Spleen (tissue), 11 donors: ENCODE data around the gene IL1RAPL1. TPM values are rescaled to one million over a fixed set of nuclear protein-coding genes. Genes with fewer than 3 reads are reported as not detected.

ENCODE experiments used
- DNase-seq: peaks from one replicate; pipeline ENCODE4 v3.0.0-alpha.2; 2020
- H3K27ac ChIP-seq, 8 donors: fragments of 200-600 bp; sonication (generic) in 7 of 8; 1 replicate in 4 of 8; 2 replicates in 4 of 8; pipeline versions ENCODE4 v1.5.0 to v1.8.0; 2016 to 2021; ENCODE audit warnings: inconsistent platforms in 4 of 8, mild to moderate bottlenecking in 4 of 8, moderate library complexity in 1 of 8
- H3K27me3 ChIP-seq, 7 donors: fragments of 200-600 bp; sonication (generic) in 6 of 7; replicated peaks in 1 of 7; 1 replicate in 4 of 7; 2 replicates in 3 of 7; pipeline versions ENCODE4 v1.5.0 to v1.8.0; 2016 to 2021; ENCODE audit warnings: inconsistent platforms in 3 of 7, mild to moderate bottlenecking in 1 of 7
- H3K36me3 ChIP-seq, 6 donors: fragments of 200-600 bp; sonication (generic) in 5 of 6; 1 replicate in 4 of 6; 2 replicates in 2 of 6; pipeline versions ENCODE4 v1.5.0 to v1.8.0; 2016 to 2021; ENCODE audit warnings: inconsistent platforms in 2 of 6
- H3K4me1 ChIP-seq, 6 donors: fragments of 200-600 bp; sonication (generic) in 5 of 6; 1 replicate in 3 of 6; 2 replicates in 3 of 6; pipeline versions ENCODE4 v1.5.0 to v1.8.0; 2016 to 2021; ENCODE audit warnings: inconsistent platforms in 3 of 6
- H3K4me3 ChIP-seq, 8 donors: fragments of 200-600 bp; sonication (generic) in 7 of 8; 1 replicate in 4 of 8; 2 replicates in 4 of 8; pipeline versions ENCODE4 v1.5.0 to v1.8.0; 2016 to 2021; ENCODE audit warnings: inconsistent platforms in 4 of 8, mild to moderate bottlenecking in 4 of 8, moderate library complexity in 2 of 8
- H3K9me3 ChIP-seq, 8 donors: fragments of 200-600 bp; sonication (generic) in 7 of 8; 1 replicate in 4 of 8; 2 replicates in 4 of 8; pipeline versions ENCODE4 v1.5.0 to v1.8.0; 2016 to 2021; ENCODE audit warnings: inconsistent platforms in 4 of 8
- POLR2A ChIP-seq, 3 donors: fragments of 450-650 bp; IDR thresholded peaks; one replicate each; pipeline ENCODE4 v1.5.1; 2017; ENCODE audit warnings: antibody characterized with exemption in 3 of 3, mild to moderate bottlenecking in 1 of 3
- POLR2AphosphoS5 ChIP-seq, 3 donors: sonication (generic); formaldehyde crosslinking; IDR thresholded peaks; one replicate each; pipeline ENCODE4 v1.5.1; 2017; ENCODE audit warnings: antibody characterized with exemption in 3 of 3
- WGBS, 5 donors: extraction: QIAGEN DNeasy Blood & Tissue Kit in 3 of 5; methylation state at CpG; one replicate each; pipeline versions ENCODE4 v1.1.5 to v1.1.7; 2013 to 2018; 5-methylcytosine and 5-hydroxymethylcytosine counted together
- intact Hi-C: fragments of 100-400 bp; cut with DNase I; formaldehyde crosslinking; loops from one replicate; pipeline ENCODE4 v1.15.0; 2023; ENCODE audit warnings: low total_unique reads
- polyA plus RNA-seq, 3 donors: library from polyadenylated mRNA; stranded (reverse); fragments of 200-250 nt; gene quantifications; one replicate each; pipeline ENCODE4 v1.2.1, GENCODE V29; 2013
- total RNA-seq, 7 donors: library from RNA; depleted of rRNA in 3 of 7; stranded (reverse); fragments of >200 nt in 3 of 7; fragmentation: NEBNext Ultra II Directional in 4 of 7; extraction: Animal tissue kit (Norgen Biotek cat#: 25700) in 4 of 7; gene quantifications; one replicate each; pipeline versions ENCODE4 v1.1.0 to v1.2.1, GENCODE V29; 2016 to 2021
- TF ChIP-seq, protein P1 (sequence below), 11 experiments: fragments of 200-600 bp in 7 of 11; fragments of 450-650 bp in 4 of 11; sonication (generic) in 4 of 11; IDR thresholded peaks in 8 of 11; conservative IDR thresholded peaks in 3 of 11; 1 replicate in 7 of 11; 2 replicates in 4 of 11; pipeline versions ENCODE4 v1.4.0 to v1.8.0; 2016 to 2021; ENCODE audit warnings: antibody characterized with exemption in 11 of 11, inconsistent platforms in 4 of 11, mild to moderate bottlenecking in 1 of 11
- donor health status: healthy with polysubstance abuse.
- donor health status: DM: no; HTN: no; CAD: no; lungs with moderate emphysema.
- donor health status: DM: no; HTN: no; CAD: no.
- donor health status: Bipolar disorder and iron deficiency.
- donor health status: healthy.
- donor health status: DM: no; HTN: no; CAD: no.
- donor health status: DM: yes; HTN: yes; CAD: no.

Gene IL1RAPL1
- total and polyA plus RNA-seq, 10 donors: 0.03 to 0.19 TPM; not detected in 8

DNA sequence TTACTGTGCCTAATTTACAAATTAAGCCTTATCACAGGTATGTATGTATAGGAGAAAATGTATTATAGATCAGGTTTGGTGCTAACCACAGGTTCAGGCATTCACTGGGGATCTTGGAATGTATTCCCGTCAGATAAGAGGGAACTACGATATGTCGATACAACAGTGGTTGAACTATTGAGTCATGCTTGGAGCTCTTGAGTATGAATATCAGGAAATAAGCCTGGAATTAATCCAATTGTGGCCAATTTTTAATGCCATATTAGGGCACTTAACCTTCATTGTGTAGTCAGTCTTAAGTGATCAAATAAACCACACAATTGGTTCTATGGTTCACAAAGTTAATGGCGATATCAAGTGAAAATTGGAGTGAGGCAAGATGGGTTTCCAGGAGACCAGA, 556.5 kb downstream of the IL1RAPL1 start:
- TF ChIP-seq POLR2A (IDR thresholded peaks at IDR 0.05) (no peak), POLR2AphosphoS5 (IDR thresholded peaks at IDR 0.05) (no peak)
- TF ChIP-seq, protein P1, sequence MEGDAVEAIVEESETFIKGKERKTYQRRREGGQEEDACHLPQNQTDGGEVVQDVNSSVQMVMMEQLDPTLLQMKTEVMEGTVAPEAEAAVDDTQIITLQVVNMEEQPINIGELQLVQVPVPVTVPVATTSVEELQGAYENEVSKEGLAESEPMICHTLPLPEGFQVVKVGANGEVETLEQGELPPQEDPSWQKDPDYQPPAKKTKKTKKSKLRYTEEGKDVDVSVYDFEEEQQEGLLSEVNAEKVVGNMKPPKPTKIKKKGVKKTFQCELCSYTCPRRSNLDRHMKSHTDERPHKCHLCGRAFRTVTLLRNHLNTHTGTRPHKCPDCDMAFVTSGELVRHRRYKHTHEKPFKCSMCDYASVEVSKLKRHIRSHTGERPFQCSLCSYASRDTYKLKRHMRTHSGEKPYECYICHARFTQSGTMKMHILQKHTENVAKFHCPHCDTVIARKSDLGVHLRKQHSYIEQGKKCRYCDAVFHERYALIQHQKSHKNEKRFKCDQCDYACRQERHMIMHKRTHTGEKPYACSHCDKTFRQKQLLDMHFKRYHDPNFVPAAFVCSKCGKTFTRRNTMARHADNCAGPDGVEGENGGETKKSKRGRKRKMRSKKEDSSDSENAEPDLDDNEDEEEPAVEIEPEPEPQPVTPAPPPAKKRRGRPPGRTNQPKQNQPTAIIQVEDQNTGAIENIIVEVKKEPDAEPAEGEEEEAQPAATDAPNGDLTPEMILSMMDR (IDR thresholded peaks at IDR 0.05 in 8 of 11, conservative IDR thresholded peaks at IDR 0.05 in 3 of 11): no peak
- no peak for DNase-seq
- Histone ChIP-seq H3K4me3 (no peak overlapping the region), H3K36me3 (no peaks in the 10 kb centered on the region), H3K27ac (no peak overlapping the region), H3K9me3 (no peaks in the 10 kb centered on the region), H3K27me3 (no peaks in the 10 kb centered on the region), H3K4me1 (no peaks in the 10 kb centered on the region)
- intact Hi-C loops: no loop called here
- WGBS, 5 donors: 89 to 96% (median 94%) methylated on average over 4 of the region's 4 CpGs

DNA sequence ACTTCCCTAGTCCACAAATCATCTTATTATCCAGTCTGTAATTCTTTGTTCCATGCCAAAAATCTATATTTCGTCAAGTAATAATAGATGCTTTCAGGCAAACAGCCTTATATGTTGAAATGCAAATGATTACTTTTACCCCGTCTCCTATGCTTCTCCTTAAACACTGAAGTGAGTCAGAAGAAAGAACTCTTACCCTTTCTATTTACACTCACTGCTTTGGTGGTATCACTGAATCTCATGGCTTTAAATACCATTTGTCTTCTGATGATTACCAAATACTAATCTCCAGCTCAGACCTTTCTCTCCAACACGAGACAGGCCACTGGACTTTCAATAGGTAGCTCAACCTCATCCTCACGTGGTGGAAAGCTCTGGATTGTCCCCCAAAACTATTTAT, 558.1 kb downstream of the IL1RAPL1 start:
- DNase-seq: no peak
- H3K4me1 ChIP-seq: no peaks in the 10 kb centered on the region
- TF ChIP-seq, protein P1 (IDR thresholded peaks at IDR 0.05 in 8 of 11, conservative IDR thresholded peaks at IDR 0.05 in 3 of 11): no peak
- TF ChIP-seq POLR2A (IDR thresholded peaks at IDR 0.05): no peak
- no peak for TF ChIP-seq POLR2AphosphoS5 (IDR thresholded peaks at IDR 0.05)
- no peaks in the 10 kb centered on the region for H3K36me3 ChIP-seq
- no peaks in the 10 kb centered on the region for H3K27me3 ChIP-seq
- H3K27ac ChIP-seq: no peak overlapping the region
- H3K4me3 ChIP-seq: no peak overlapping the region
- intact Hi-C loops: no loop called here
- no peaks in the 10 kb centered on the region for H3K9me3 ChIP-seq
- 45 to 67% (median 56%) methylated on average over 4 of the region's 4 CpGs for WGBS, 5 donors

DNA sequence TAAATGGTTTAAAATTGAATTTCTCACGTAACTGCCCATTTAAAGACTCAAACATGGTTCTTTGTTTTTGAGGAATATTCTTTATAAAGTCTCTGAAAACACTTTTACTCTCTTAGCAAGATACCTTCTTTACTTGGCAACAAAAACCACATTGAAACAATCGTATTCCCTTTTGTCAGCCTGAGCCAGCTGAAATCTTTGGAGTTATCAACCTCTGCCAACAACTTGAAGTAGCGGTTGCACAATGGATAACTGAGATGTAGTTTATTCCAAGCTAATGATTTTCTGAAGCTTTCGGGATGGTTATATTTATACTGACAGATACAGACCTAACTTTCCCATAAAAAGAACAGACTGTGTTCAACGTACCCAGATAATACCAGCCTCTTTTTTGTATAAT, 561.3 kb downstream of the IL1RAPL1 start:
- H3K27ac ChIP-seq: no peak overlapping the region
- H3K4me3 ChIP-seq: no peak overlapping the region
- DNase-seq: no peak
- no peaks in the 10 kb centered on the region for H3K36me3 ChIP-seq
- intact Hi-C loops: no loop called here
- 70 to 88% (median 74%) methylated on average over 5 of the region's 5 CpGs for WGBS, 5 donors
- H3K4me1 ChIP-seq: no peaks in the 10 kb centered on the region
- peaks cover 0 to 5% (median 0%) of the 10 kb centered on the region in 8 donors for H3K9me3 ChIP-seq
- no peaks in the 10 kb centered on the region for H3K27me3 ChIP-seq
- TF ChIP-seq POLR2AphosphoS5 (IDR thresholded peaks at IDR 0.05) (no peak), POLR2A (IDR thresholded peaks at IDR 0.05) (no peak)
- TF ChIP-seq, protein P1 (IDR thresholded peaks at IDR 0.05 in 8 of 11, conservative IDR thresholded peaks at IDR 0.05 in 3 of 11): no peak

DNA sequence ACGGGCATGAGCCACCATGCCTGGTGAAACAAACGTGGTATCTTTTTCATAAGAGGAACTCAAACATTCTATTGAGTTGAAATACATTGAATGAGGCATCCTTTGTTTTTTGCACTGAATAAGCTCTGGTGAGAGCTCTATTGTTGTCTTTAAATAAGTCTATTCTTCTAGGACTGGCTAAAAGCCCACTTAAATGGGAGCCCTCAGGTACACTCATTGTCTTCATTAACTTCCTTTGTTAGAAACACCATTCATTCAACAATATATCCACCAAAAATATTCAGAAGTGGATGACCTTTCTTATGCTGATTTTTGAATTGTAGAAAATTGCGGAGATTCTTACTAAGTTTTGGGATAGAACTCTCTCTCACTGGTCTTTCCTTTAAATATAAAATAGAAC, 568.0 kb downstream of the IL1RAPL1 start:
- no peaks in the 10 kb centered on the region for H3K27me3 ChIP-seq
- peaks cover 0 to 5% (median 0%) of the 10 kb centered on the region in 8 donors for H3K9me3 ChIP-seq
- H3K4me1 ChIP-seq: no peaks in the 10 kb centered on the region
- intact Hi-C loops: no loop called here
- WGBS, 5 donors: 60 to 80% (median 67%) methylated on average over 2 to 3 of the region's 3 CpGs
- no peak for TF ChIP-seq POLR2AphosphoS5 (IDR thresholded peaks at IDR 0.05)
- no peak for TF ChIP-seq POLR2A (IDR thresholded peaks at IDR 0.05)
- TF ChIP-seq, protein P1 (IDR thresholded peaks at IDR 0.05 in 8 of 11, conservative IDR thresholded peaks at IDR 0.05 in 3 of 11): no peak
- H3K27ac ChIP-seq: no peak overlapping the region
- H3K4me3 ChIP-seq: no peak overlapping the region
- H3K36me3 ChIP-seq: no peaks in the 10 kb centered on the region
- DNase-seq: no peak
